CD4-positive, alpha-beta T cell treated with Interleukin-17A for 1 hour (primary cell): Measurements from ENCODE around the gene MZF1.
"Not testable (repeated sequence)": the region's sequence is repeated elsewhere in the genome, so short reads cannot be mapped to it uniquely, and the experiment has no call there.

Experiments used
- DNase-seq: peaks from one replicate; pipeline ENCODE4 v3.0.0-alpha.2; 2020

Gene MZF1

GRCh38 chr19:58572818-58573657, at the start of gene MZF1:
TSS of gene MZF1 (minus strand) at chr19:58573335. CDS start at chr19:58571389, 1,946 bp downstream.
- peak; percentile 100 for DNase-seq

- not testable (repeated sequence) for DNase-seq
Measured at GRCh38 chr19:58607213-58607612, 34.1 kb upstream of the MZF1 start.

GRCh38 chr19:58606251-58606896, 33.2 kb upstream of the MZF1 start:
- not testable (repeated sequence) for DNase-seq

GRCh38 chr19:58586133-58586765, 13.1 kb upstream of the MZF1 start:
- no peak for DNase-seq

GRCh38 chr19:58585442-58586132, 12.5 kb upstream of the MZF1 start:
- DNase-seq = no peak

DNA sequence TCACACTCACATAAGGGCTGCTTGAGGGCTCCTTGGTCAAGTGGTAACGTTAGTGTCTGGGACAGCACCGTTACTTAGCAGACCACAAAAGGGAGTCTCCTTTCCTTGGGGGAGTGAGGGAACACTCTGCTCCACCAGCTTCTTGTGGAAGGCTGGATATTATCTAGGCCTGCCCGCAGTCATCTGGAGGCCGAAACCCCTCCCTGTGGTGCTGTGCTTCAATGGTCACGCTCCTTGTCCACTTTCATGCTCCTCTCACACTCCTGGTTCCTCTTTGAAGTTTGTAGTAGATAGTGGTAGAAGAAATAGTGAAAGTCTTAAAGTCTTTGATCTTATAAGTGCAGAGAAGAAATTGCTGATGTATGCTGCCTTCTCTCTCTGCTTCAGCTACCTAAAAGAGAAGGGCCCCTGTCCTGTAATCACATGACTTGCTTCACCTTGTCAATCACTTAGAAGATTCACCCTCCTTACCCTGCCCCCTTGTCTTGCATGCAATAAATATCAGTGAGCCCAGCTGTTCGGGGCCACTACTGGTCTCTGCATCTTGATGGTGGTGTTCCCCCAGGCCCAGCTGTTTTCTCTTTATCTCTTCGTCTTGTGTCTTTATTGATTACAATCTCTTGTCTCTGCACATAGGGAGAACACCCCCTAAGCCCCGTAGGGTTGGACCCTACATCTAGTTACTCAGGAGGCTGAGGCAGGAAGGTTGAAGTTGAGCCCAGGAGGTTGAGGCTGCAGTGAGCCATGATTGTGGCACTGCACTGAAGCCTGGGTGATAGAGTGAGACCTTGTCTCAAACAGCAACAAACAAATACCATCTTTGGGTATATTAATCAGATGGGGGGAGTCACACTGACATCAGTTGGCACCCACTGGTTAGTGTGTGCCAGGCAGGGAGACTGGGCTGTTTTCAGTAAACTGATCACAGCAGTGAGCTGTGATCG, 11.6 kb upstream of the MZF1 start:
- no peak for DNase-seq

GRCh38 chr19:58582985-58583384, 9.8 kb upstream of the MZF1 start:
- no peak for DNase-seq

GRCh38 chr19:58581227-58582141, 8.3 kb upstream of the MZF1 start:
- peak; percentile 93 for DNase-seq

GRCh38 chr19:58579473-58580142, 6.5 kb upstream of the MZF1 start:
- DNase-seq = no peak

DNA sequence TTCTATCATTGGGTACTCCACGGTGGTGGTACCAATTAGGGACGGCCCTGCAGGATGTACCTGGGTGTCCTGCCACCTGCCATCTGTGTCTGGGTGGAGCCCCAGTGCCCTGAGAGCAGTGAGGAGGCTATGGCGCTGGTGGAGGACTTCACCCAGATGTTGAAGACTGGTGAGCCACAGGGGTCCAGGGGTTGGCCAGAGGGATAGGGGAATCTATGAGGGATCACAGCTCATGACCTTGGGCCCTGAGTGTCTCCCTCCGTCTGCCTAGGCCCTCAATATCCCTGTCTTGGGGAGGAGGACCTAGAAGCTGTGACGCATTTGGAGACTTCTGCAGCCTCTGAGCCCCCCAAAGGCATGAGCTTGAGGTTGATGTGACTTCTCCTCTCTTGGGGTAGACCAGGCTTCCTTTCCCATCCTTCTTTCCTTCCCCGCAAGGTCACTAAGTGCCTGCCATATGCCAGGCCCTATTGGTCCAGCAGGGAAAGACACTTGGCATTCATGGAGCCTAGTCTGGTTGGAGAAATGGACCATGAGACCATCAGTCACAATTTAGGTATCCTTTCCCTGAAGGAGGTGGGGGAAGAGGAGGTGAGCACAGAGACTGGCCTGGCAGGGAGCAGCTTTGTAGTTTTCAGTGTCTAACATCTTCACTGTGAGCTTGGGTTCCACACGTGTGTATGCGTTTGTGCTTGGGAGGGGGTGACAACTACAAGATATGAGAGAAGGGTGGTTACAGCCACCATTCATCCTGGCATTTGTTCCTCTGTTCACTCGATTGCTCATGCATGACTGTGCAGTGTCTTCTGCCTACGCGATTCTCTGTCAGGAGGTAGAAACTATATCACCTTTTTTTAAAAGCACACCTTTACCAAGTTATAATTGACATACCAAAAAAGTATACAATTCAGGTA, 5.1 kb upstream of the MZF1 start:
- DNase-seq = no peak

- not testable (repeated sequence) for DNase-seq
Measured at GRCh38 chr19:58577581-58577980, 4.4 kb upstream of the MZF1 start.

- DNase-seq = peak; percentile 86
Measured at GRCh38 chr19:58575183-58576041, 2.3 kb upstream of the MZF1 start.

- no peak for DNase-seq
Measured at GRCh38 chr19:58573658-58574164, 576 bp upstream of the MZF1 start.

DNA sequence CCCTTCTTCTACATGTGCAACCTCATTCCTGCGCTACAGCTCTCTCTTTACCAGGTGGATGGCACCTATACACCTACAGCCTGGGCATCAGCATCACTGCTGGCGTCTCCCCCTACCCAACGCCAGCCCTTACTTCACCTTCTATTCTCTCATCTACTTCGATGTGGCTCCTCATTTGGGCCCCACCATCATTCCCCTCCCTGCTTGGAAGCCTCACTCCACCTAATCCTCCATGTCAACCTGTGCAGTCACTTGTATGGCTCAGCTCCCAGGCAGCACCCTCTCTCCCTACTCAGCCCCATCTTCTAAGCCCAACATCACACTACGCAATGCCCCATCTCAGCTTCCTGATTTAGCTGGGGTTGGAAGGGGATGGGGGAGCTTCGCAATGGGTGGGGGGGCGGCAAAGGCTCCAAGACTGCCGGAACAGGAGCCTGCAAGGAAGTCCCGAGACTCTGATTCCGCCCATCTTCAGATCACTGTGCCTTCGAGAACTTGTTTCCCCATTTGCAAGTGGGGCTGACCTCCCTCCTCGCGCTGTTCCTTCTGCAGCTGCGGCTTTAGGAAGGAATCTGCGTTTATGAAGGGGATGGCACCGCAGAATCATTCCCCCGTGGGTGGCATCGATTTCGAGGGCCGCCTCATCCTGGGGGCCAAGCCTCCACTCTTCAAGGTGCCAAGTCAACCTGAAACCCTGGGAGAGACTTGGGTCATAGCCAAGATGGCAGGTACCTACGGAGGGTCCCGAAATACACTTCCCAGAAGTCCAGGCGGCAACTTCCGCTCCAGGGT, 913 bp downstream of the MZF1 start:
- DNase-seq = no peak

- DNase-seq = no peak
Measured at GRCh38 chr19:58571575-58571947, 1.6 kb downstream of the MZF1 start.

DNA sequence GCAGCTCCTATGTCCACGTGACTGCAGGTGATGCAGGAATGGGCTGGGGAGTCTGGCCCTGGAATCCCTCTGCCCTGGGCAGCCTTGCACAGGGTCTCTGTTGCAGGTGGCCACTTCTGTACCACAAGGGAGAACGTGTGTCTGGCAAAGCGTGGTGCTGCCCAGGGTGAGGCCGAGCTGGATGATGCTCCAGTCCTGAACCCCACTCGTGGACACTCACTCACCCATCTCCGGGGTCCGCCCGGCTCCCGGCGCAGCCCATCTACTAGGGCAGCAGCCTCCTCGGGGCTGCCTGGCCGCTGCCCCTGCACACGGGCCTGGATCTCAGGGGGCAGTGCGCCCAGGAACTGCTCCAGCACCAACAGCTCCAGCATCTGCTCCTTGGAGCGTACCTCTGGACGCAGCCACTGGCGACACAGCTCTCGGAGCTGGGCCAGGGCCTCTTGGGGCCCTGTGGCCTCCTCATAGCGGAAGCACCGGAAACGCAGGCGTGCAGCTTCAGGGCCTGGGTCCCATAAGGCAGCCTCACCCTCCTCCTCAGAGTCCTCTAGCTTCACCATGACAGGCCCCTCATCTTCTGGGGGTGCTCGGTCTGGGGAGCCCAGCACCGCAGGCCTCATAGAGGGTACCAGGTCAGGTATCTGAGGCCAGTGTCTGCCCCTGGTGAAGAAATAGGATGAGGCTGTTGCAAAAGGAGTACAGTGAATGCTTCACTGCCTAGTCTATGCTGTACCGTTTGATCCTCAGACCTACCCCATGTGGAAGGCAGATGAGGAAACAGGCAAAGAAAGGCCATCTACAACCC, 2.2 kb downstream of the MZF1 start:
- DNase-seq = no peak
